GF-D8 (cell line): ENCODE data around the gene CD300LB.

Source experiments
- DNase-seq: peaks from one replicate; lab custom pipeline; 2025; lab: John Stamatoyannopoulos, UW

CD300LB gene

DNA sequence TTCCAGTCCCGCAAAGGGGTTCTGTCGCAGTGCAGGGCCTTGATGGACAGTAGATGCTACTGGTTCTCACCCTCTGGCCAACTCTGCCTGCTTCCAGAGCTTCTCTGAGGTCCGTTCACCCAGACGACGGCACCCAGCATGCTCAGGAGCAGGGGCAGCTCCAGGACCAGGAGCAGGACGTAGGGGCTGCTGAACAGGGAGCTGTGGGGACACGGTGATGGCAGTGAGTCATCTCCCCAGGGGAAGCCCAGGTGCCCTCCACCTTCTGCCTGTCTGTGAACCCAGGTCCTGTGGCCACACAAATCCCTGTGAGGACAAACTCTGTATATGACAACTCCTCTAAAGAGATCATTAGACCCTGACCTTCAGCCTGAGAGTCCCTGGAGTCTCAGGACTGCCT lies 18.1 kb upstream of the CD300LB start:
- DNase-seq = no peak

- no peak for DNase-seq
These were observed 16.5 kb upstream of the CD300LB start for GRCh38 chr17:74547736-74548135.

DNA sequence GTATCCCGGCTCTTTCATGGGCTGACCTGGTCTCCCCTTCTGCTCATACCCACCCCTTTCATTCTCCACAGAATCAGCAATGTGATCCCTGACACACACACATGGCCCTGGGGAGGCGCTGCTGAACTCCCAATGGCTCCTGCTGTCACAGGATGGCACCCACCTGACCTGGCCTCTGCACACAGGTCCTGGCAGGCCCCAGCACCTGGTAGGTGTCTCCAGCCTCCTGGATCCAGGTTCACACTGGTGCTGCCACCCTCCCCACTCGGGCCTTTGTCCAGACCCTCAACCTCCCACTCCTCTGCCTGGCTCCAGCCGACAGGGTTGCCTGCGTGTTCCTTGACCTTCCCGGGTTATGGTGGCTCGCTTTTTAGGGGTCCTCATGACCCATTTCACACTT lies 16.0 kb upstream of the CD300LB start:
- no peak for DNase-seq

DNA sequence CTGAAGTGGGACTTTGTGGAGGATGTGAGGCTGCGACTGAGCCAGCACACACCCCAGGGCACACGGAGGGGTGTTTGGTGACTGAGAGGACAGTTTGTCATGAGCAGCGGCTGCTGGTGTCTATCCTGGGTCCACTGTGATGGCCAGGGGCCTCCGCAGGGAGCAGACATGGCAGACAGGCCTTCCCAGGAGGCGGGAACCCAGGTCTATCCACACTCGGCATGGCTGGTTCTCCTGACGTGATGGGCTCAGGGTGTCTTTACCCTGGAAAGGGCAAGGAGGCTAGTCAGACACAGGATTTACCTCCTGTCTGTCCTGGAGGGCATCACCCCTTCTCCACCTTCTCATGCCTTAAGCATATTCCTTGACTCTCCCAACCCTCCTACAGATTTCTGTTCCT lies 15.3 kb upstream of the CD300LB start:
- DNase-seq = no peak

DNA sequence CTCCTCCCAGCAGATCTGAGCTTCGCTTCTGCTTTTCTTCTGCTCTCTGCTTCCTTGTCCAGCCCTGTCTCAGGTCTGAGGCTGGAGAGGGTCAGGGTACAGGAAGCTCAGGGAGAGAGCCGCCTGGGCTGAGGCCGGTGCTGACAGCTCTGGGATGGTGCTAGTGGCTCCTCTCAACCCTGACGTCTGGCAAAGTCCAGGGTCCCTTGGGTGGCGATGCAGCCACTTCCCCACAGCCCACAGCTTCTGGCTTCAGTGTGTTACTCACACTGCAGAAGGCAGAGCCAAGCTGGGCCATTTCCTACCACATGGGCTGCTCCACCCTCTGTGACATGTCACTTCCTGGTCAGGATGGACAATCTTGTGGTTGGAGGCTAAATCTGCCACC lies 14.6 kb upstream of the CD300LB start, which contains the start of gene CD300C:
TSS of gene CD300C (minus strand) at position 273 of the 388 bp plus-strand sequence. CDS start 333 bp downstream, outside the sequence.
- DNase-seq = peak; percentile 39

GRCh38 chr17:74544991-74545842 lies 13.9 kb upstream of the CD300LB start:
- no peak for DNase-seq

DNA sequence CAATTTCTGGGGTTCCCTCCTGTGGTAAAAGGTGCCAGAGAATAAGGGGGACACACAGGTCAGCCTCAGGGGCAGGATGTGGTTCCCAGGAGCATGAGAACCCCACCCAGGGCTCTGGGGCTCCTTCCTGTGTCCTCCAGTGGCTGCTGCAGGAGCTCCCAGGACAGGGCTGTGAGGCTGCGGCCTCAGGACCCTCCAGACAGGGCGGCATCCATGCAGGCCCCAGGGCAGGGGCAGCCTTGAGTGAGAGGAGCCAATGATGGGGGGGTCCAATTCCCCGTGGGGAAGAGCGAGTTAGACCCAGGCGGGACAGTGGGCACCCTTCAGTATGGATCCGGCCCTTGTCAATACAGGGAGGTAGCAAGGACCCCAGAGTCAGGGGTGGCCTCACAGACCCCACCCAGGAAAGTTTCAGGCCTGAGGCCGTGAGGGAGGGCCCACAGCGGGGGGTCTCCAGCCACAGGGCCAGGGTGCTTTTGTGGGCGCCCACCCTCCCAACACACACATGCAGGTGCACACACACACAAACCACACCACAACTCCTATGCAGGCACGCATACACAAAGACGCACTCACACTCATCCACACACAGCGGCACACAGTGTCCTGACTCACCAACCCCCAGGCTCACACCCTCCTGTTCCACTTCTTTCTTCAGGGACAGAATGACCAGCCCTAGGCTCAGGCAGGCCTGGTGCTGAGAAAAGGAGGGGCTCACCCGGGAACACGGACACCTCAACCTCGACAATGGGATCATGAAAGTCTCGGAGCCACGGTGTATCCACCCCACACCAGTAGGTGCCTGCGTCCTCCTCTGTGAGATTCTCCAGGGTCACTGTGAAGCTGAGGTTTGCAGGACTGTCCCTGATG lies 12.9 kb upstream of the CD300LB start:
- no peak for DNase-seq

GRCh38 chr17:74543406-74543805 lies 12.1 kb upstream of the CD300LB start:
- DNase-seq = no peak

GRCh38 chr17:74542727-74543383 lies 11.6 kb upstream of the CD300LB start:
- DNase-seq = no peak

DNA sequence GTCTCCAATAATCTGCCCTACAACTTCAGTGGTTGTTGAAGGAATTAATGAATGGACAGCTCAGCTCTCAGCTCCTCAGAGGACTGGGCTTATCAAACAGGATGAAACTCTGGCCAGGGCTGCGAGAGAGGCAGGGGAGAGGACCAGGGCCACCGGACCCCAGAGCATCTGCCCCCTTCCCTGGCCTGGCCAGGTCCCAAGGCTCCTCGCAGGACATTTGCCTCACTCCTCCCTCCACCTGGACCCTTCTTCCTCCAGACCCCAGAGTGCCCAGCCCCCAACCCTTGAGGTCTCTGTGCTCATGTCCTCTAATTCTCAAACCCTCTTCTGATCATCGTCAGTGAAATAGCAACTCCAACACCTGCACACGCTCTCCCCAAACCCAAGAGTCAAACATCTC lies 10.9 kb upstream of the CD300LB start:
- DNase-seq = no peak

- no peak for DNase-seq
These were observed 10.2 kb upstream of the CD300LB start for GRCh38 chr17:74541176-74542111.

DNA sequence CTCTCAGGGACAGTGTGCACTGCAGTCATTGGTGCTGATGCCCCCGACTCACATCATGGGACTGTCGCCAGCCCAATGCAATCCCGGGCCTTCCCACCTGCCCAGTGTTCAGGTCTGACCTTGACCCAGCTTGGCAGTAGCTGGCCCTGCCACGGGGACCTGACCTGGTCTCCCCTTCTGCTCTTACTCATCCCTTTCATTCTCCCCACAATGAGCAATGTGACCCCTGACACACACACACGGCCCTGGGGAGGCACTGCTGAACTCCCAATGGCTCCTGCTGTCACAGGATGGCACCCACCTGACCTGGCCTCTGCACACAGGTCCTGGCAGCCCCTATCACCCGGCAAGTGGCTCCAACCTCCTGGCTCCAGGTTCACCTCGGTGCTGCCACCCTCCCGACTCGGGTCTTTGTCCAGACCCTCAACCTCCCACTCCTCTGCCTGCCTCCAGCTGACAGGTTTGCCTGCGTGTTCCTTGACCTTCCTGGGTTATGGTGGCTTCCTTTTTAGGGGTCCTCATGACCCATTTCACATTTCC lies 8.1 kb upstream of the CD300LB start:
- DNase-seq = no peak

DNA sequence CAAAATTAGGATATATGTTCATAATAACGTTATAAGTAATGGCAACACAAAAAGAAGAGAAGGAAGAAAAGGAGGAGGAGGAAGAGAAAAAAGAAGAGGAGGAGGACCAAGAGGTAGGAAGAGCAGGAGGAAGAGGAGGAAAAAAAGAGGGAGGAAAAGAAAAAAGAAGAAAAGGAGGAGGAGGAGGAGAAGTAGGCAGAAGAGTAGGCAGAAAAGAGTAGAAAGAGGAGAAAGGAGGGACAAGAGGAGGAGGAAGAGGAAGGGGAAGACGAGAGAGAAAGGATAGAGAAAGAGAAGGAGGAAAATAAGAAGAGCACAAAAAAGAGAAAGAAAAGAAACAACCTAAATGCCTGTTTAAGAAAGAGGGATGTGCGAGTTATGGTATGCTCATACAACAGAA lies 5.6 kb upstream of the CD300LB start:
- no peak for DNase-seq

DNA sequence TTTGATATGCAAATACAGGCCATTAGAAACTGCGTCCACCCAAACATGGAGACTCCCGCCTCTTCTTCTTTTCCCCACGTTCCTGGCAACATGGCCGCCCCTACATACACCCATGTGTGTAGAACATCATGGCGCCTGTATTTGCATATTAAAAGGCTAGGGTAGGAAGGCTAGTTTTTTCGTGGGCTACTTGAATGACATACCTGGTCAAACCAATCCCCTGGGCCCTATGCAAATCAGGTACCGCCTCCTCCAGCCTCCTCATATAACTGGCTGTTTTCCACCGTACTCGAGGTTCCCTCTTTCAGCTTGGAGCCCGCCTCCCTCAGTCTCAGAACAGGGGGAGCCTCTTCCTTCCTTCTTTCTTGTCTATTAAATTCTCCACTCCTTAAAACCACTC lies 840 bp upstream of the CD300LB start:
- peak; percentile 99 for DNase-seq

DNA sequence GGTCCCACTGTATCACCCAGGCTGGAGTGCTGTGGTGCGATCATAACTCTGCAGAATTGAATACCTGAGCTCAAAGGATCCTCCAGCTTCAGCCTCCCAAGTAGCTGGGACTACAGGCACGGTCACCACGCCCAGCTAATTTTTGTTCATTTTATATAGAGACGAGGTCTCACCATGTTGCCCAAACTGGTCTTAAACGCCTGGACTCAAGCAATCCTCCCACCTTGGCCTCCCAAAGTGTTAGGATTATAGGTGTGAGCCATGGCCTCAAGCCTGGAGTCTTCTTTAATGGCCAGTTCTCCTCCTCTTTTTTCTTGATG lies 484 bp downstream of the CD300LB start:
- DNase-seq = no peak

DNA sequence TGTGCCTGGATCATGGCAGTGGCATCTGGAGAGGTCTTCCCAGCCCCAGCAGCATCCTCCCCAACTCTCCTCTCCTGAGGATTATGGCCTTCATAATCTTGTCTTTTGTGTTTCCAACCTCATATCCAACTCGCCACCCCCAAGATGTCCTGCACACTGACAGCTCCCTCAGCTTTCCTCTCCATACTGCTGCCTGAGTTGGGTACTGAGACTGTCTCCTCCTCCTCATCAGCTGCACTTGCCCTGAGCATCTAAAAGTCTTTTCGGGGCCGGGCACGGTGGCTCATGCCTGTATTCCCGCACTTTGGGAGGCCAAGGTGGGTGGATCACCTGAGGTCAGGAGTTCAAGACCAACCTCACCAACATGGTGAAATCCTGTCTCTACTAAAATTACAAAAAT lies 2.0 kb downstream of the CD300LB start:
- DNase-seq = no peak

DNA sequence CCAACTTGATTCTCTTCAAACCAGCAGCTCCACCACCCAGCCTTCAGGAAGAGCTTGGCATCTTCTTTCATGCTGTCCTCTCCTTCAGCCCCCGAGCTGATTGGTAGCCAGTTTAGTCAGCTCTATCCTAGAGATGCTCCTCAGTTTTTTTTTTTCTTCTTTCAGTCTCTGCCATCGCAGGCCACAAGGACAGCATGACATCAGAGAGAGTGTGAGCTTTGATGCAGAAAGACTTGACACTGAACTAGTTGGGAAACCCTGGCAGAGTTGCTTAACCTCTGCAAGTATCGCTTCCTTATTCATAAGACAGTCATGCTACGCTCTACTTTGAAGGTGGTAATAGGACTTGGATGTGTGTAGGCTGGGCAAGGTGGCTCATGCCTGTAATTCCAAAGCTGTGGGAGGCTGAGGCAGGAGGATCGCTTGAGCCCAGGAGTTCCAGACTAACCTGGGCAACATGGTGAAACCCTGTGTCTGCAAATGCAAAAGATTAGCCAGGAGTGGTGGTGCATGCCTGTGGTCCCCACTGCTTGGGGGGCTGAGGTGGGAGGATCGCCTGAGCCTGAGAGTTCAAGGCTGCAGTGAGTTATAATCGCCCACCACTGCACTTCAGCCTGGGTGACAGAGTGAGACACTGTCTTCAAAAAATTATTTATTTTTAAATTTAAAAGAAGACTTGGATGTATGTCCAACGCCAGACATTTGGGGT lies 2.6 kb downstream of the CD300LB start:
- DNase-seq = peak; percentile 91

DNA sequence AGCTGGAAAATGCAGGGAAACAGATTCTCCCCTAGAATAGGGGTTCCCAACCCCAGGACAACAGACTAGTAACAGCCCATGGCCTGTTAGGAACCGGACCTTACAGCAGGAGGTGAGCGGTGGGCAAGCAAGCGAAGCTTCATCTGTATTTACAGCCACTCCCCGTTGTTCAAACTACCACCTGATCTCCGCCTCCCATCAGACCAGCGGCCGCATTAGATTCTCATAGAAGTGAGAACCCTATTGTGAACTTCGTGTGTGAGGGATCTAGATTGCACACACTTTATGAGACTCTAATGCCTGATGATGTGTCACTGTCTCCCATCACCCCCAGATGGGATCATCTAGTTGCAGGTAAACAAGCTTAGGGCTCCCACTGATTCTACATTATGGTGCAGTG lies 3.5 kb downstream of the CD300LB start:
- no peak for DNase-seq

DNA sequence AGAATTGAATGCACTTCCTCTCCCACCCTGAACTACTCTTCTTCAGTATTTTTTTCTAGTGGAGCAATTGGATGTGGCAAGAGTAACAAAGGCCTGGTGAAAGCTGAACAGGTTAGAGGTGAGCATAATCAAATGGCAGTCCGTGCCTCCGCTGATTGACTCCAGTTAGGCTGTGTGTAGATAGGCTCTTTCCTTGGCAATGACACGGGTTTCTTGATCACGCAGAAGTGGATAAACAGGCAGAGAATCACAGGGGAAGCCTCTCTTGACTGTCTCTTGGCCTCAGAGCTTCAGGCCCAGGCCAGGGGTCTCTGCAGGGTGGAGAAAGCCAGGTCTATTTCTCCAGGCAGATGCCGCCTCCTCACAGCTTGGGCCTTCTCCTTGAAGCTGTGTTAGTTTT lies 4.2 kb downstream of the CD300LB start:
- DNase-seq = no peak

- no peak for DNase-seq
These were observed 4.6 kb downstream of the CD300LB start for GRCh38 chr17:74526681-74527080.
